CD14-positive monocyte (primary cell): ENCODE measurements around the gene RASSF6. TPM values are rescaled to one million over a fixed set of nuclear protein-coding genes. Genes with fewer than 3 reads are reported as not detected.
A peak's percentile ranks its signal among the peaks of the same experiment; 100 is the strongest.

Experiments
- DNase-seq, 3 donors: peaks; one replicate each; pipeline ENCODE4 v3.0.0-alpha.2; 2011 to 2022
- H2AFZ ChIP-seq: 2 replicates; pipeline ENCODE4 v1.6.0; 2012; ENCODE audit warnings: mild to moderate bottlenecking, low read depth, low read length, inconsistent platforms; ENCODE audit not compliant: insufficient read depth, poor library complexity, severe bottlenecking
- H3K27ac ChIP-seq, 2 donors: 1 replicate in 1 of 2; 2 replicates in 1 of 2; pipeline ENCODE4 v1.5.1; 2012 to 2013; ENCODE audit warnings: low read length in 2 of 2, control low read depth in 1 of 2, inconsistent platforms in 1 of 2, low read depth in 1 of 2, mild to moderate bottlenecking in 1 of 2
- H3K27me3 ChIP-seq, 2 donors: one replicate each; pipeline versions ENCODE4 v1.6.0 to v1.6.1; 2011 to 2013; ENCODE audit warnings: low read length in 2 of 2; ENCODE audit not compliant: control insufficient read depth in 2 of 2, insufficient read depth in 2 of 2
- H3K36me3 ChIP-seq, 2 donors: replicated peaks in 1 of 2; 1 replicate in 1 of 2; 2 replicates in 1 of 2; pipeline versions ENCODE4 v1.5.1 to v1.6.1; 2012 to 2013; ENCODE audit warnings: low read length in 2 of 2, control low read depth in 1 of 2, inconsistent platforms in 1 of 2, mild to moderate bottlenecking in 1 of 2; ENCODE audit not compliant: insufficient read depth in 2 of 2, control insufficient read depth in 1 of 2
- H3K4me1 ChIP-seq, 2 donors: 1 replicate in 1 of 2; 2 replicates in 1 of 2; pipeline versions ENCODE4 v1.5.1 to v1.6.1; 2012 to 2013; ENCODE audit warnings: low read length in 2 of 2, control low read depth in 1 of 2, inconsistent platforms in 1 of 2, mild to moderate bottlenecking in 1 of 2, moderate library complexity in 1 of 2; ENCODE audit not compliant: insufficient read depth in 2 of 2, control insufficient read depth in 1 of 2
- H3K4me2 ChIP-seq: replicated peaks from 2 replicates; pipeline ENCODE3; 2012; ENCODE audit warnings: low read length, moderate library complexity, mild to moderate bottlenecking; ENCODE audit not compliant: poor library complexity, severe bottlenecking; ENCODE audit errors: extremely low read depth
- H3K4me3 ChIP-seq, 3 experiments: fragments of 200-600 bp in 1 of 3; sonication (generic) in 1 of 3; replicated peaks in 1 of 3; 1 replicate in 2 of 3; 2 replicates in 1 of 3; pipeline ENCODE4 v1.5.1; 2011 to 2013; ENCODE audit warnings: low read length in 3 of 3, mild to moderate bottlenecking in 3 of 3, control low read depth in 2 of 3, low read depth in 2 of 3, inconsistent platforms in 1 of 3, moderate library complexity in 1 of 3
- H3K79me2 ChIP-seq: 2 replicates; pipeline ENCODE4 v1.6.0; 2012; ENCODE audit warnings: mild to moderate bottlenecking, control low read depth, inconsistent platforms, low read length, moderate library complexity; ENCODE audit not compliant: insufficient read depth
- H3K9ac ChIP-seq: 2 replicates; pipeline ENCODE4 v1.6.0; 2017; ENCODE audit warnings: low read length, mild to moderate bottlenecking; ENCODE audit not compliant: insufficient read depth, poor library complexity, severe bottlenecking
- H3K9me3 ChIP-seq, 2 donors: replicated peaks in 1 of 2; 1 replicate in 1 of 2; 2 replicates in 1 of 2; pipeline versions ENCODE4 v1.5.1 to v1.6.1; 2012 to 2013; ENCODE audit warnings: low read length in 2 of 2, control low read depth in 1 of 2; ENCODE audit not compliant: control insufficient read depth in 1 of 2, insufficient read depth in 1 of 2
- H4K20me1 ChIP-seq: 2 replicates; pipeline ENCODE4 v1.6.0; 2012; ENCODE audit warnings: mild to moderate bottlenecking, low read length, control low read depth, moderate library complexity; ENCODE audit not compliant: insufficient read depth
- H3K27ac Mint-ChIP-seq, 7 donors: one replicate each; pipeline ENCODE4 v1.8.0; 2020; ENCODE audit warnings: mild to moderate bottlenecking in 7 of 7, mixed read lengths in 7 of 7, moderate library complexity in 6 of 7, inconsistent platforms in 2 of 7
- H3K27me3 Mint-ChIP-seq, 3 donors: one replicate each; pipeline ENCODE4 v1.8.0; 2021 to 2022; ENCODE audit warnings: low read depth in 3 of 3, mild to moderate bottlenecking in 3 of 3, mixed read lengths in 3 of 3, moderate library complexity in 3 of 3, inconsistent platforms in 1 of 3
- H3K36me3 Mint-ChIP-seq, 2 donors: one replicate each; pipeline ENCODE4 v1.8.0; 2020; ENCODE audit warnings: mixed read lengths in 2 of 2, inconsistent platforms in 1 of 2, mild to moderate bottlenecking in 1 of 2
- H3K4me1 Mint-ChIP-seq: one replicate; pipeline ENCODE4 v1.8.0; 2020; ENCODE audit warnings: mild to moderate bottlenecking, mixed read lengths
- H3K4me3 Mint-ChIP-seq, 2 donors: one replicate each; pipeline ENCODE4 v1.8.0; 2020; ENCODE audit warnings: mild to moderate bottlenecking in 2 of 2, mixed read lengths in 2 of 2, moderate library complexity in 1 of 2
- H3K9me3 Mint-ChIP-seq, 7 donors: one replicate each; pipeline ENCODE4 v1.8.0; 2020 to 2022; ENCODE audit warnings: mixed read lengths in 7 of 7, mild to moderate bottlenecking in 6 of 7, moderate library complexity in 6 of 7, inconsistent platforms in 2 of 7
- CTCF ChIP-seq: fragments of 200-600 bp; IDR thresholded peaks from one replicate; pipeline ENCODE4 v1.8.0; 2022; ENCODE audit warnings: antibody characterized with exemption, mild to moderate bottlenecking
- WGBS: methylation state at CpG from one replicate; pipeline ENCODE4 v1.1.5; 2013; ENCODE audit warnings: missing lambda C conversion rate; ENCODE audit not compliant: insufficient coverage; 5-methylcytosine and 5-hydroxymethylcytosine counted together
- intact Hi-C, 2 donors: fragments of 100-400 bp; cut with micrococcal nuclease; formaldehyde crosslinking; loops; one replicate each; pipeline versions ENCODE4 v1.15.0 to v1.15.1; 2023
- polyA plus RNA-seq, 3 donors: library from polyadenylated mRNA; depleted of rRNA in 1 of 3; unstranded in 2 of 3; stranded (reverse) in 1 of 3; fragments of 300-500 nt in 2 of 3; fragments of >200 nt in 1 of 3; fragmentation: Illumina TruSeq in 2 of 3; gene quantifications; 1 replicate in 2 of 3; 2 replicates in 1 of 3; pipeline ENCODE4 v1.2.3, GENCODE V29; 2012 to 2021

Gene RASSF6
- polyA plus RNA-seq, 3 donors: not detected

DNA sequence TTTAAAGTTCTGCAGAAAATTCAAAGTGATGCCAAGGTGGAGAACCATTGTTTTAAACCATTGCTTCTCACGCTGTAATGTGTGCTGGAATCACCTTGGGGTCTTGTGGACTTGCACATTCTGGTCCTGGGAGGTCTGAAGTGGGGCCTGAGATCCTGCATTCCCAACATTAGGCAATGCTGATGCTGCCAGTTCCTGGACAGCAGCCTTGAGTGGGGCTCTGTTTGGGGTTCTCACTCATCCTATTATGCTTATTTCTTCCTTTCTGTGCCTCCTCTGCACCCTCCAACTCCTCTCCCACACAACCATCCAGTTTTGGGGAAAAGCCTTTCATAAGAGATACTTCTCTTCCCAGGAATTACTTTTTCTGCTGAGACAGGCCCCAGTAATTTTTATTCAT lies 44.2 kb upstream of the RASSF6 start:
- no peaks in the 10 kb centered on the region for H3K36me3 ChIP-seq
- WGBS: 100% methylated on average over 1 of the region's 1 CpG
- no peaks in the 10 kb centered on the region for H3K36me3 Mint-ChIP-seq
- H3K4me1 ChIP-seq: no peaks in the 10 kb centered on the region
- no peak overlapping the region for H3K4me2 ChIP-seq
- H2AFZ ChIP-seq: no peak overlapping the region
- H3K27me3 Mint-ChIP-seq: no peaks in the 10 kb centered on the region
- no peak for TF ChIP-seq CTCF
- H3K9me3 ChIP-seq: no peaks in the 10 kb centered on the region
- H3K27ac ChIP-seq: no peak overlapping the region
- peaks cover 5% of the 10 kb centered on the region for H3K4me1 Mint-ChIP-seq
- H3K4me3 Mint-ChIP-seq: no peak overlapping the region
- intact Hi-C loops: loop anchor here in 1 of 2 donors (10.0 kb wide), 2 partner anchors 60 to 370 kb away; partner anchors contain the start of gene CXCL3
- H3K27me3 ChIP-seq: no peaks in the 10 kb centered on the region
- no peak overlapping the region for H3K4me3 ChIP-seq
- H3K27ac Mint-ChIP-seq: peak overlapping the region in 1 of 7 donors; percentile 7
- no peak for DNase-seq
- no peaks in the 10 kb centered on the region for H3K79me2 ChIP-seq
- no peak overlapping the region for H3K9ac ChIP-seq
- no peaks in the 10 kb centered on the region for H4K20me1 ChIP-seq
- peaks cover 0 to 4% (median 0%) of the 10 kb centered on the region in 7 donors for H3K9me3 Mint-ChIP-seq

DNA sequence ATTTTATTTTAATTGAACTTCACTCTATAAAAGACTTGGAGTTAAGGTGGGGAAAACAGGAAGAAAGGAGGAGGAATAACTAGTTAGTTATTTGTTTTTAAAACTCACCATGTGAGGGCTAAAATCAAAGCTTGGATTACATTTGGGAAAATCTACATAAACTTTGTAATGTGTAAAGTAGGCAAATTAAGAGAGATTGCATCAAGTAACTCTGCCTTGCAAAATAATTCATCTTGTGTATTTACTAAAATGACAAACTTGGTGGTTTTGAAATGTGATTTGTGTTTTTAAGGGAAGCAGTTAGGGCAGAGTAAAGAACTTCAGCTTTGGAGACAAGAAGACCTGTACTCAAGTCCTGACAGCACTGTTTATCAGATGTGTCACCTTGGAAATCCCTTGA lies 43.3 kb upstream of the RASSF6 start:
- no peak for DNase-seq
- no peak for TF ChIP-seq CTCF
- H3K36me3 ChIP-seq: no peaks in the 10 kb centered on the region
- Mint-ChIP-seq H3K27ac (no peak overlapping the region), H3K4me1 (peaks cover 5% of the 10 kb centered on the region), H3K27me3 (no peaks in the 10 kb centered on the region), H3K9me3 (peaks cover 0 to 4% (median 0%) of the 10 kb centered on the region in 7 donors), H3K36me3 (no peaks in the 10 kb centered on the region), H3K4me3 (no peak overlapping the region)
- H3K4me3 ChIP-seq: no peak overlapping the region
- H2AFZ ChIP-seq: no peak overlapping the region
- no peaks in the 10 kb centered on the region for H3K4me1 ChIP-seq
- H3K9me3 ChIP-seq: no peaks in the 10 kb centered on the region
- no peak overlapping the region for H3K4me2 ChIP-seq
- no peaks in the 10 kb centered on the region for H3K27me3 ChIP-seq
- no peaks in the 10 kb centered on the region for H4K20me1 ChIP-seq
- no peak overlapping the region for H3K27ac ChIP-seq
- intact Hi-C loops: loop anchor here in 1 of 2 donors (10.0 kb wide), 2 partner anchors 61 to 371 kb away; partner anchors contain the start of gene CXCL3
- no peak overlapping the region for H3K9ac ChIP-seq
- H3K79me2 ChIP-seq: no peaks in the 10 kb centered on the region
